Lower leg skin (tissue), 4 donors: ENCODE results near the gene NUAK1. TPM values are rescaled to one million over a fixed set of nuclear protein-coding genes. Genes with fewer than 3 reads are reported as not detected.

Experiments used
- DNase-seq, 2 donors: peaks; one replicate each; pipeline ENCODE4 v3.0.0-alpha.2; 2019; ENCODE audit warnings: low spot score in 2 of 2
- H3K4me3 ChIP-seq: fragments of 200-600 bp; sonication (generic); 2 replicates; pipeline ENCODE4 v1.5.1; 2017; ENCODE audit warnings: mild to moderate bottlenecking, low read depth; ENCODE audit not compliant: poor library complexity, severe bottlenecking
- CTCF ChIP-seq, 3 donors: fragments of 450-650 bp; IDR thresholded peaks; one replicate each; pipeline ENCODE4 v1.5.1; 2016; ENCODE audit warnings: antibody characterized with exemption in 3 of 3, mild to moderate bottlenecking in 3 of 3, moderate library complexity in 2 of 3
- POLR2A ChIP-seq, 2 donors: fragments of 450-650 bp; IDR thresholded peaks; one replicate each; pipeline ENCODE4 v1.6.1; 2016 to 2017; ENCODE audit warnings: antibody characterized with exemption in 2 of 2, mild to moderate bottlenecking in 1 of 2, moderate library complexity in 1 of 2
- WGBS, 2 donors: methylation state at CpG; one replicate each; pipeline ENCODE4 v1.1.5; 2018; 5-methylcytosine and 5-hydroxymethylcytosine counted together
- intact Hi-C: fragments of 100-400 bp; cut with DNase I; formaldehyde crosslinking; loops from one replicate; pipeline ENCODE4 v1.15.0; 2023; ENCODE audit warnings: low total_unique reads
- total RNA-seq, 4 donors: library from RNA; depleted of rRNA; stranded (reverse); fragments of >200 nt; gene quantifications; one replicate each; pipeline ENCODE4 v1.1.0, GENCODE V29; 2016

NUAK1 gene
- total RNA-seq, 4 donors from 2014 or later = 23.9 to 66.1 (median 42.3) TPM

GRCh38 chr12:106066051-106066705 is 72.6 kb downstream of the NUAK1 start:
- intact Hi-C loops = no loop called here
- TF ChIP-seq POLR2A (IDR thresholded peaks at IDR 0.05) = no peak
- WGBS, 2 donors = 52 to 62% methylated on average over 6 of the region's 6 CpGs
- no peak for DNase-seq
- H3K4me3 ChIP-seq = no peak overlapping the region

GRCh38 chr12:106065506-106065905 is 73.2 kb downstream of the NUAK1 start:
- TF ChIP-seq CTCF (IDR thresholded peaks at IDR 0.05) = no peak
- TF ChIP-seq POLR2A (IDR thresholded peaks at IDR 0.05) = no peak
- intact Hi-C loops = no loop called here
- 78 to 91% methylated on average over 1 of the region's 1 CpG for WGBS, 2 donors
- no peak overlapping the region for H3K4me3 ChIP-seq
- DNase-seq = no peak

GRCh38 chr12:106064721-106065021 is 74.1 kb downstream of the NUAK1 start:
- intact Hi-C loops = no loop called here
- H3K4me3 ChIP-seq = no peak overlapping the region
- TF ChIP-seq CTCF (IDR thresholded peaks at IDR 0.05) (no peak), POLR2A (IDR thresholded peaks at IDR 0.05) (no peak)
- no peak for DNase-seq
- 89 to 97% methylated on average over 2 of the region's 2 CpGs for WGBS, 2 donors

GRCh38 chr12:106063826-106064720 is 74.7 kb downstream of the NUAK1 start:
- 76 to 81% methylated on average over 7 of the region's 7 CpGs for WGBS, 2 donors
- H3K4me3 ChIP-seq = no peak overlapping the region
- no peak for DNase-seq
- TF ChIP-seq CTCF (IDR thresholded peaks at IDR 0.05) (no peak), POLR2A (IDR thresholded peaks at IDR 0.05) (no peak)
- intact Hi-C loops = no loop called here

GRCh38 chr12:106062693-106063092 is 76.1 kb downstream of the NUAK1 start:
- 75 to 76% methylated on average over 5 of the region's 5 CpGs for WGBS, 2 donors
- no peak for DNase-seq
- intact Hi-C loops = no loop called here
- TF ChIP-seq POLR2A (IDR thresholded peaks at IDR 0.05) = no peak
- no peak for TF ChIP-seq CTCF (IDR thresholded peaks at IDR 0.05)
- H3K4me3 ChIP-seq = no peak overlapping the region
